Endothelial cell of hepatic sinusoid (primary cell): Measurements from ENCODE around the gene MYEOV.

Experiments used
- in situ Hi-C: cut with HindIII; loops from 2 replicates; pipeline ENCODE4 v1.10.0; 2017; ENCODE audit warnings: low sequenced_read_pairs

Gene MYEOV

DNA sequence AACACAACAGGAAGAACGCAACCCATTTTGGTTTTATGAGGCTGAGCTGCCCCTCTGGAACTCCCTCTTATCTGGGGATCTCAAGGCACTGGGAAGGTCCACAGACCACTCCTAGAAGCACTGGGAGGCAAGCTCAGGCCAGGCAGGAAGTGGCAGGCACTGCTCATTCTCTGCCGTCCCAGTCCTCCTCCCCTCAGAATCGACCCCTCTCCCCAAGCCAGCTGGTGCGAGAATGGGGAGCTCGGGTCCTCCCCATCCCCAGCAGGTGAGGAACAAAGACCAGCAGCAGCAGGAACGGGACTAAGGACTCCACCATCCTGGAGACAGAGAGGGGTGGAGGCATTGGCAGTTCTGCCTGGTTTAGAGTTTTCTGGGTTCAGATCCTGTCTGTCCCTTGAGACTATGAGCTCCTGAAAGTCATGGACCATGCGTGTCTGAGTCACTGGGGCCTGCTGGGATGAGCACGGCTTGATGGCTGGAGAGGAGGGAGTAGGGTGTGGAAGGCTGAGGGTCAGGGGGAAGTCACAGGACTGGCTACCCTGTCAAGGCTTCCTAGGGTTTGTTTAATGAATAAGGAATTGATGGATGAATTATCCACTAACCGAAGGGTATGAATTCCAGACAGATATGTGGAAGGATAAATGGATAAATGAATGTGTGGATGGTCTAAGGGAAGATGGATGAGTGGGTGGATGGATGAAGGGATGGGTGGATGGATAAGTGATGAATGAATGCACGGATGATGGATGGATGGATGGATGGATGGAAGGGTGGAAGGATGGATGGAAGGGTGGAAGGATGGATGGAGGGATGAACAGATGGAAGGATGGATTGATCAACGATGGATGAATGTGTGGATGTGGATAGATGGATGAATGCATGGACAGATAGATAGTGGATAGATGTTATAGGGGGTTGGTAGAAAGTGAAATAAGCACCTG is 6.4 kb downstream of the MYEOV start:
- in situ Hi-C loops = no loop called here

DNA sequence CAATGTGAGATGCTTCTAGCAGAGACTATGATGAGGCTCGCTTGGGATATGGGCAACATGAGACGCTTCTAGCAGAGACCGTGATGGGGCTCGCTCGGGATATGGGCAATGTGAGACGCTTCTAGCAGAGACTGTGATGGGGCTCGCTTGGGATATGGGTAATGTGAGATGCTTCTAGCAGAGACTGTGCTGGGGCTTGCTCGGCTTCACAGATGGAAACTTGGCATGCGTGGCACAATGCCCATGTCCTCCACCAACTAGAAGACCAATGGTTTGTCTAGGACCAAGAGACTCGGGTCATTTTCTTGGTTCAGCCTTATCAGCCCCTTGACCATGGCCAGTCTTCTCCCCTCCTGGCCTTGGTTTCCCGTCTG is 7.1 kb downstream of the MYEOV start:
- in situ Hi-C loops = no loop called here

DNA sequence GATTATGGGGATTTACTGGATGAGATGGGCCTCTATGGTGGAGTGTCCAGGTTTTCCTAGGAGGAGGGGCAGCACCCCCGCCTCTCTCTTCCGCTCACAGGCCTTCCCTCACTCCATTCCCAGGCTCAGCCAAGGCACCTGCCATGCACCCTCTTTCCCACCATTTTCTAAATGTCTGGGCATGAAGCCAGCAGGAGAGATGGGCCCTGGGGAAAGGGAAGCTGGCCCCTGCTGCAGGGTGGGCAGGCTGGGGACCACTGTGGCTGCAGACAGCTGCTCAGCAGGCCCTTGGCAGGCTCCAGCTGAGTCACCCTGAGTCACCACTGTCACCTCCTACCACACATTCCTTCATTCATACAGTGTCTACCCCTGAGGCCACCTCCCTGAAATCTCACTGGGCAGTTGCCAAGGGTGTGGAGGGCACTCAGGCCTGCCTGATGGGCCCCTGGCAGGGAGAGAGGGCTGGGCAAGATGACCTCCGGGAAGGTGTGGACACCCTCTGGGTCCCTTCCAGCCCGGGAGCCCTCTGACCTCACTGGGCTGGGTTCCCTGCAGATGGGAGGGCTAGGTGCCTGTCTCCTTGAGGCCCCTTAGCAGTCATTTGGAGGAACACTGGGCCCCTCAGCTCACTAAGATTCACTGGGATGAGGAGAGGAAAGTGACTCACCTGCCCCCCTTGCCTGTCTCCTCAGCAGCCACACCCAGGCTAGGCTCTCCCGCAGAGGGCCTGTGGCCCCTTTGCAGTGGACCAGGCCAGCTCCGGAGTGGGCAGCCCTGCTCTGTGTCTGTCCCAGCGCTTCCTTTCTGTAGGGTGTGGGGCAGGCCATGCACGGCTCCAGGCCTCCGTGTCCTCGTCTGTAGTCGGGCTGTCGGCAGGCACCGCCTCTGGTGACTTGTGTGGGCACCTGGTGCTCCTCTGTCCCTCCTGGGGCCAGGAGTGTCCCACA is 7.8 kb downstream of the MYEOV start:
- in situ Hi-C loops = no loop called here

- in situ Hi-C loops = no loop called here
These were observed 8.6 kb downstream of the MYEOV start for GRCh38 chr11:69302447-69303020.

DNA sequence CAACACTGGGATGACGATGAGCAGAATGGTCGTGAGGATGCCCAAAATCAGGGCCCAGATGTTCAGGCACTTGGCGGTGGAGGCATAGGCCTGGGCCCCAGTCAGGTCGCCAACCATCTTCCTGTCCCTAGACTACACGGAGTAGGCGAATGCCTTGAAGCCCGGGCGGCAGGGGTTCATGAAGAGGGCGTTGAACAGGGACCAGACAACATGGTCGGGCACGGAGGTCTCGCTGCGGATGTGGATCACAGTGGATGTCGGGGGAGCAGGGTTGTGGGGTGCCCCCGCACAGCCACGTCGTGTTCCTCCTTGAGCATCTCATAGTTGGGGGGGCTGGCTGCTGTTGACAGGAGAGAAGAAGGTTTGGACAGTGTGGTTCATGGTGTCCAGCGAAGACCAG is 9.5 kb downstream of the MYEOV start:
- in situ Hi-C loops = no loop called here

- in situ Hi-C loops = no loop called here
These were observed 10.3 kb downstream of the MYEOV start for GRCh38 chr11:69304258-69304657.

DNA sequence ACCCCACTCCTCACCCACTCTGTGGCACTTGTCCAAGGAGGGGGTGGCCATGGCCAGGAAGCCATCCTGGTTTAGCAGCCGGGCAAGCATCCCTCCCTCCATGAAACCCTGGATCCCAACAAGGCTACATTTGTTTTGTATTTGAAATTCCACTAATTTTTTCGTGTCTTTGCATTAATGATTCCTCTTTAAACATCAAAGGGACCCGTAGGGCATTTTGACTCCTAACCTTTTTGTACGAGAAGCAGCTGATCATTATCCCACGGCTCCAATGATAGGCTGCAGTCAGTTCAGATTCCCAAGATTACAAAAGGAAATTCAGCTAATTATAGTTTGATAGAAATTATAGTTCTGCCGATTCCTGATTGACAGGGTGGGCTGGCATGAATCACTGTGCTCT is 10.7 kb downstream of the MYEOV start:
- in situ Hi-C loops = no loop called here

- in situ Hi-C loops = no loop called here
These were observed 12.1 kb downstream of the MYEOV start for GRCh38 chr11:69305885-69306540.

GRCh38 chr11:69306821-69307220 is 12.9 kb downstream of the MYEOV start:
- in situ Hi-C loops = no loop called here

GRCh38 chr11:69307421-69307820 is 13.5 kb downstream of the MYEOV start:
- in situ Hi-C loops = no loop called here

- in situ Hi-C loops = no loop called here
These were observed 14.0 kb downstream of the MYEOV start for GRCh38 chr11:69307871-69308431.

- in situ Hi-C loops = no loop called here
These were observed 14.5 kb downstream of the MYEOV start for GRCh38 chr11:69308491-69308911.

GRCh38 chr11:69308936-69309615 is 15.1 kb downstream of the MYEOV start:
- in situ Hi-C loops = no loop called here

DNA sequence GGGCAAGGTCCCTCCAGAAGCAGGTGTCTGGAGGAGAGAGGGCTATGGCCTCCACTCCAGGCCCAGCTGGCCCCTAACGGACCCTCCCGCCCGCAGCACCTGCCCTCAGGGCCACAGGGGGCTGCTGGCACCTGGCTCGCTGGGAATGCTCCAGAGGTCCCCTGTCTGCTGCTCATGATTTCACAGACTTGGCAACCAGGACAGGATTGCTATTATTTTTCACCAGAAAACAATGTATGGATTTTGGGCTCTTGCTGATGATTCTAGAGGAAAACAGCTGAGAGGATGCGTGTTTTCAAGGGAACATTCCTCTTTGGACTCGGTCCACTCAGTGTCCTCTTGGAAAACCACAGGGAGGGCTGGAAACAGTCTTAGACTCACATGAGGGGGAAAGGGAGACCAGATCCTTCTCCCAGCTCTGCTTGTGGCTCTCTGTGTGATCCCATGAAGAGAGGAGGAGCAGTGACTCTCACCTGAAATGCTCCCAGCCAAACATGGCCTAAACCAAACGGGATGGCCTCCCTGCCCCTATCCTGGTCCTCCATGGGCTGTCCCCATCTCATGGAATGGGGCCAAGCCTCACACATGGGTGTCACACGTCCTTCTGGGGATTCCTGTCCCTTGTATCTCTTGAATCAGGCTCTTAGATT is 15.8 kb downstream of the MYEOV start:
- in situ Hi-C loops = loop anchor here (5.0 to 10.0 kb wide), 2 partner anchors 78 to 285 kb away; no protein-coding TSS in a partner anchor

GRCh38 chr11:69310351-69310750 is 16.4 kb downstream of the MYEOV start:
- in situ Hi-C loops = loop anchor here (5.0 to 10.0 kb wide), 2 partner anchors 77 to 284 kb away; no protein-coding TSS in a partner anchor

DNA sequence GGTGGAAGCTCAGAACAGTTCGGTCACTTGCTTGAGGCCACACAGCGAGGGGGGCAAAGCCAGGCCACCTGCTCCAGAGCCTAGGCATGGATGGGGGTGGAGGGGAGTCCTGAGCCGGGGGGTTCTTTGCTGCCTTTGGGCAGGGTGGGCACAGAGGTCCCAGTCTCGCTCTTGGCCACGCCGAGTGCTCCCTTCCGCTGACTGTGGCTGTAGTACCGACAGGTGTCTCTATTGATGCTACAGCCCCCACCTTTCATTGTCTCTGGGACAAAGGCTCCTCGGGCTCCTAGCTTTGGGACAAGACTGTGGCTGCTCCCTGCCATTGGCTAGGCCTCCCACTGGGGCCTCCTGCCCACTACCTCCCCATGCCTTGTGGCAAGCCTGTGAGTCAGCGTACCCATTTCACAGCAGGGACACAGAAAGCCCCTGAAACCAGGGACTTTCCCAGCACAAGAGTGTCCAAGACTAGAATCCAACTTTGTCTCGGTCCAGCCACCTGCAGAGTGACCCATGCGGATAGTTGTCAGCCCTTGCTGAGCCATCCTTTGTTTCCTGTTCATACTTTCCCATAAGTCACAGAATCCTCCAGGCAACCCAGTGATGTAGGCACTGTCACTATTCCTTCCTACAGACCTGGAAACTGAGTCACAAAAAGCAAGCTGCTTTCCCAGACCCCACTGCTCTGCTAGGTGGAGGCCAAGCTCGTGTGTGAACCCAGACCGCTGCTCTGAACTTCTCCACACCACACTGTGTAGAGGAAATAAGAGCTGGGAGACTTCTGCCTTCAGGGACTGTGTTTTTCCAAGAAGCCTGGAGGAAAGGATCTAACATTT is 17.2 kb downstream of the MYEOV start:
- in situ Hi-C loops = loop anchor here (5.0 to 10.0 kb wide), 2 partner anchors 76 to 284 kb away; no protein-coding TSS in a partner anchor

GRCh38 chr11:69311767-69312385 is 17.9 kb downstream of the MYEOV start:
- in situ Hi-C loops = loop anchor here (5.0 to 10.0 kb wide), 2 partner anchors 75 to 283 kb away; no protein-coding TSS in a partner anchor
